Lower leg skin (tissue), 3 donors: Measurements from ENCODE around the gene PABPN1.

Experiments
- POLR2A ChIP-seq, 2 donors: fragments of 450-650 bp; IDR thresholded peaks; one replicate each; pipeline ENCODE4 v1.6.1; 2016 to 2017; ENCODE audit warnings: antibody characterized with exemption in 2 of 2, mild to moderate bottlenecking in 1 of 2, moderate library complexity in 1 of 2
- TF ChIP-seq, protein P1 (sequence below), 3 donors: fragments of 450-650 bp; IDR thresholded peaks; one replicate each; pipeline ENCODE4 v1.5.1; 2016; ENCODE audit warnings: antibody characterized with exemption in 3 of 3, mild to moderate bottlenecking in 3 of 3, moderate library complexity in 2 of 3

DNA sequence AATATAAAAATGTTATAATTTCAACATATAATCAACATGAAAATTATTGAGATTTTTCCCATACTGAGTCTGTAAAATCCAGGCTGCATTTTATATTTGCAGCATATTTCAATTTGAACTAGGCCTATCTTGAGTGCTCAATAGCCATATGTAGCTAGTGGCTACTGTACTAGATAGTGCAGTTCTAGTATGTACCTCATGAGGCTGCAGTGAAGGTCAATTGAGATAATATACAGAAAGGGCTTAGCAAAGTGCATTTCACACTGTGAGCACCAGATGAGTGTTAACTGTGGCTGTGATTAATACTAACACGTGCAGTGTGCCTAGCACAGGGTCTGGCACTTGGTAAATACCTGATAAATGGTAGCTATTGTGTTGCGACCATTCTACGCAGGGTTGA is 36.8 kb downstream of the PABPN1 start:
- no peak for TF ChIP-seq POLR2A (IDR thresholded peaks at IDR 0.05)
- TF ChIP-seq, protein P1, sequence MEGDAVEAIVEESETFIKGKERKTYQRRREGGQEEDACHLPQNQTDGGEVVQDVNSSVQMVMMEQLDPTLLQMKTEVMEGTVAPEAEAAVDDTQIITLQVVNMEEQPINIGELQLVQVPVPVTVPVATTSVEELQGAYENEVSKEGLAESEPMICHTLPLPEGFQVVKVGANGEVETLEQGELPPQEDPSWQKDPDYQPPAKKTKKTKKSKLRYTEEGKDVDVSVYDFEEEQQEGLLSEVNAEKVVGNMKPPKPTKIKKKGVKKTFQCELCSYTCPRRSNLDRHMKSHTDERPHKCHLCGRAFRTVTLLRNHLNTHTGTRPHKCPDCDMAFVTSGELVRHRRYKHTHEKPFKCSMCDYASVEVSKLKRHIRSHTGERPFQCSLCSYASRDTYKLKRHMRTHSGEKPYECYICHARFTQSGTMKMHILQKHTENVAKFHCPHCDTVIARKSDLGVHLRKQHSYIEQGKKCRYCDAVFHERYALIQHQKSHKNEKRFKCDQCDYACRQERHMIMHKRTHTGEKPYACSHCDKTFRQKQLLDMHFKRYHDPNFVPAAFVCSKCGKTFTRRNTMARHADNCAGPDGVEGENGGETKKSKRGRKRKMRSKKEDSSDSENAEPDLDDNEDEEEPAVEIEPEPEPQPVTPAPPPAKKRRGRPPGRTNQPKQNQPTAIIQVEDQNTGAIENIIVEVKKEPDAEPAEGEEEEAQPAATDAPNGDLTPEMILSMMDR (IDR thresholded peaks at IDR 0.05) = no peak
